Body of pancreas (tissue), 4 donors: ENCODE data around the gene NFKB1.

ENCODE experiments used
- CTCF ChIP-seq, 7 experiments: fragments of 450-650 bp in 4 of 7; fragments of 200-600 bp in 3 of 7; sonication (generic) in 3 of 7; IDR thresholded peaks; one replicate each; pipeline ENCODE4 v1.5.1; 2016 to 2019; ENCODE audit warnings: antibody characterized with exemption in 7 of 7
- POLR2A ChIP-seq, 3 donors: fragments of 450-650 bp; IDR thresholded peaks; one replicate each; pipeline ENCODE4 v1.6.1; 2016; ENCODE audit warnings: antibody characterized with exemption in 3 of 3, mild to moderate bottlenecking in 2 of 3

DNA sequence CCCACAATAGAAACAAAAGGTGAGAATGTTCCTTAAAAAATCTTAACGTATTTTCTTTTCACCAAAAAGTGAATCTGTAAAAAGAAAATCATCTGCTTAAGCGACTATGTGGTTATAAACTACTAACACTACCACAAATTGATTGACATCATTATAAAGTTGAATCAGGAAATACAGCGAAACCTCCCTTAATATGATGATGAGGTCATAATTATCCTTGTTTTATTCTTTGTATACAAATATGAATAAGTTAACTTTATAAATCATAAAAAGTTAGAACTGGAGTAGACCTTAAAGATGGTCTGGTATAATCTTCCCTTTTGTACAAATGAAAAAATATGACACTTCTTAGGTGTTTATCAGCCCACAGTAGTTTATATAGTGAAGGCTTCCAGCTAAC is 35.6 kb downstream of the NFKB1 start:
- TF ChIP-seq CTCF (IDR thresholded peaks at IDR 0.05) (no peak), POLR2A (IDR thresholded peaks at IDR 0.05) (no peak)
